HG03060 (cell line): ENCODE results near the gene SLC34A1.

Experiments used
- ATAC-seq: cut with Tn5 transposase; IDR thresholded peaks from one replicate; pipeline ENCODE4 v1.9.1; 2021; ENCODE audit warnings: low read depth, moderate number of reproducible peaks; ENCODE audit not compliant: unreplicated experiment

Gene SLC34A1

GRCh38 chr5:177442066-177442826 is 58.0 kb downstream of the SLC34A1 start:
- no peak for ATAC-seq

GRCh38 chr5:177443144-177443983 is 59.1 kb downstream of the SLC34A1 start:
- no peak for ATAC-seq

DNA sequence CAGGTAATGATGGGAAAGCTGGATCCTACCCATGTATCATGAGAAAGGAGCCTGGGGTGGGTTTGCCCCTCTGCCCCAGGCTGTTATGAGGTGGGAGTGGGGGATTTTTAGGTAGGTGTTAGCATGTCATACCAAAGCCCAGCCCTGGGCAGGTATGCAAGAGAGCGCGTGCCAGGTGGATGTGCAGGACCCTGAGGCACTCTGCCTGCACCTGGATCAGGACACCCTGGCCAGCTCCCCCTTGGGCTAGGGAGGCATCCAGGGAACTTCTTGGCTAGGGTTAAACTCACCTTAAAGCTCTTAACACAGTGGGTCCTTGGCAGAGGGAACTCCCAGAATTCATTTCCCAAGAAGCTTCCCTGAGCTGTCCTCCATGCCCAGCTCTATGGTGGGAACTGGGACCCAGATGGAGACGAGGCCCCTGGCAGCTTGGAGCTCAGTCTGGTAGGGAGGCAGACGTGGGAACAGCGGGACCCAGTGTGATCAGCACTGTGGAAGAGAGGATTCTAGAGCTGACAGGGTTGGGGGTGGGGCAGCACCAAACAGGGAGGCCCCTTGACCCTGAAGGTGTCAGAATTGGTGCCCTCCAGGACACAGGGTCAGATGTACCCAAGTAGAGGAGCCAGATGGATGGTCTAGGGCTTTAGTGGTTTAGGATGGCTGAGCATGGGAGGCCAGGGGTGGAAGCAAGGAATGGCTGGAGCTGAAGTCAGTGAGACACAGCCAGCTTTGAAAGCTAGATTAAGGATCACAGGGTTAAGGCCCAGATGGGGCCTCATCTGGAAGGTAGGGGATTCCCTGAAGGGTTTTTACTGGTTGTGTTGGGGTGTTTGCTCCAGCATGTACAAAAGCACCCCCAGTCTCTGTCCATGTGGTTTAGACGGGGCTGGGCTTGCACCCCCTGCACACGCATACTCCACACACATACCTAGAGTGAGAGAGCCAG is 60.1 kb downstream of the SLC34A1 start:
- no peak for ATAC-seq

DNA sequence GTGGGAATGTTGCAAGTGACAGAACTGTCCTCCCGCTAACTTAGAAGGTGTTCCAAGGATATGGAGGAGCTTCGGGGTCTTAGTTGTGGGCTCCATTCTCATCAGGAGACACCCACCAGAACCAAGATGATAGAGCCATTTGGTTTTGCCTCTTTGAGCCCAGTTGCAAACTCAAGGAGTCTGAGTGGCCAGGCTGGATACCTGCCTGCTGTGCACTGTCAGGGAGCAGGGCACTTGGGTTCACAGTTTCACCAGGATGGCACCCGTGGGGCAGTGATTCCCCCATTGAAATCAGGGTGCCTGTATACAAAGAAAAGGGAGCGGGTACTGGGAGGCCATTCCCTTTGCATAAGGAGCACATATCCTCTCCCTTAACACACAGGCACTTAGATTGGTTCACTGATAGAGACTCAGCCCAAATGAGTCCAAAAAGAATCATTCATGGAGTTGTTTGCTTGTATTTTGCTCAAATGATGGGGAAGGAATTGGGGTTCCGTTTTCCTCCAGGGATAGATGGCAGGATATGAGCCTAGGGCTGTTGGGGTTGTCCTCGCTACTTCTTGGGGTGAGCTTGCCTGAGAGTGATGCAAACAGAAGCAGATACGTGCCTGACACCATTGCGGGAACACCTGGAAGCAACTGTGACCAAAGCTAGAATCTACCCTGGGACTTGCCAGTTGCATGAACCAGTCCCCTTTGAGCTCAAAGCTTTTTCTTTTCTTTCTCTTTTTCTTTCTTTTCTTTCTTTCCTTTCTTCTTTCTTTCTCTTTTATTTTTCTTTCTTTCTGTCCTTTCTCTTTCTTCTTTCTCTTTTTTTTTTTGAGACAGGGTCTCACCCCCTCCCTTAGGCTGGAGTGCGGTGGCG is 61.0 kb downstream of the SLC34A1 start:
- ATAC-seq, result no peak

- ATAC-seq, result no peak
Observed at GRCh38 chr5:177445917-177446199, 61.6 kb downstream of the SLC34A1 start.

DNA sequence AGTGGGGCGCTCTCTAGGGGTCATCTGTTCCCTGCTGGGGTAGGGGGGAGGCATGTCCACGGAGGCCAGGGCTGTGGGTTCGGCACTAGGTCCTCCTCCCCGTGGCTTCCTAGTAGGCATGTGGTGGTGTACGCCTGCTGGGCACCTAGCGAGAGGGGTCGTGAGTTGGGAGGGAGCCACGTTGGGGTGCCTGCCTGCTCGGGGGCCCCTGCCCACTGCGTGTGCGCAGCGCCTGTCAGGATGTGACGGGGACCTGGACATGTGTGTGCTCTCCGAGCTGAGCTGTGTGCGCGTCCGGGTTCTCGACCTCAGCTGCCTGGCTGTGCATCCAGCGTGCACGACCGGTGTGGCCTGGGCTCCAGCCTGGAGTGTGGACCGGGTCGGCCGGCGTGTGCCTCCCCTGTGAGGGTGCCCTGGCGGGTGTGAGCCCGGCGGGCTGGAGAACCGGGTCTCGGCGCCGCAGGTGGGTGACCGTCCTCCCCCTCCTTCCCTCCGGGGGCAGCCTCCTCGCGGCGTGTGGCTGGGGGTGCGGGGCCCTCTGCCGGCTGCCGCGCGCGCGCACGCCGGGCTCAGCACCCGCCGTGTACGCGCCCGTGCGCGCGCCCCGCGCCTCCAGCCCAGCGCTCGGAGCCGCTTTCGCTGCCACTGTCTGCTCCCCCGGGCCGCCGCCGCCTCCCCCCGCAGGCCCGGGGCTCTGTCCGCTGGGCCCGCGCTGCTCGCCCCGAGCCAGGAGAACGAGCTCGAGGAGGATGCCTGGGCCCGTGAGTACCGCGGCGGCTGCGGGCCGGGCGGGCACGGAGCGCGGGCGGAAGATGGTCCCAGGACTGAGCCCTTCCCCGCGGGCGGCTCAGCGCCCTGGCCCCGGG is 62.2 kb downstream of the SLC34A1 start, which contains the start of gene PRR7:
Gene PRR7, plus strand, starts transcription at position 615 of the 866 bp plus-strand sequence. CDS start 8,254 bp downstream, outside the sequence.
- ATAC-seq, result no peak

DNA sequence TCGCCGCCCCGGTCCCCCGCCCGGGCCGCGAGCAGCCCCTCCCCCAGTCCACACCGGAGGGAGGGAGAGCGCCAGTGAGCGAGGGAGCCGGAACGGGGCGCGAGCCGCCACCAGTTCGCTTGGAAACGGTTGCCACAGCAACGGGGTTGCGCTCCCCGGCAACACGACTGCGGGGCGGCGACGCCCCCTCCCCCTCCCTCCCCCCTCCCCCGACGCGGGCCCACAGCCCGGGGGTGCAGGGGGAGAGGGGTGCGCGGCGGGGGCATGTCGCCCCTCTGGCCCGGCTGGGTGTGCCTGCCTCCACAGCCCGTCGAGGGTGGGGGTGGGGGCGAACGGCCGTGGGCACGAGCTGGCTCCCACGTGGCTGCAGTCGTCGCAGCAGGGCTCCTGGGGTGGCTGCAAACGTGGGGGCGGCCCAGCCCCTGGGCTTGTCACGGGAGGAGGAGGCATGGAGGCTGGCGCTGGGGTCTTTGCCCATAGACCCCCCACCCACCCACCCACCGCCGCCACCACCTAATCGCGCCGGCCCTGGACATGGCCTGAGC is 62.9 kb downstream of the SLC34A1 start:
- no peak for ATAC-seq

- no peak for ATAC-seq
Observed at GRCh38 chr5:177447611-177448243, 63.5 kb downstream of the SLC34A1 start.
